HCT116 (cell line): ENCODE data around the gene MORN1. TPM values are rescaled to one million over a fixed set of nuclear protein-coding genes. Genes with fewer than 3 reads are reported as not detected.

Experiments
- ATAC-seq: fragments of 200-7000 bp; cut with Tn5 transposase; 2 replicates; pipeline ENCODE4 v1.9.1; 2020; ENCODE audit warnings: mild to moderate bottlenecking, moderate library complexity
- BruUV-seq: library from RNA; stranded (reverse); fragments of 400-500 nt; replicated peaks from 2 replicates; lab custom pipeline; 2021; lab: Mats Ljungman, UMichigan
- CTCF ChIA-PET: fragments of 300-600 bp; sonication (Branson Sonifier 250); formaldehyde crosslinking; loops from one replicate; lab custom pipeline; 2021; ENCODE audit warnings: antibody characterized with exemption; lab: Charles Lee
- POLR2A ChIA-PET: fragments of 300-600, 350-600 bp; sonication (Branson Sonifier 250); formaldehyde crosslinking; loops from one replicate; lab custom pipeline; 2021; ENCODE audit warnings: antibody characterized with exemption; lab: Charles Lee
- RAD21 ChIA-PET, 2 experiments: fragments of 300-600 bp; sonication (Branson Sonifier 250); formaldehyde crosslinking; loops; one replicate each; lab custom pipeline; 2023; ENCODE audit warnings: low total read pairs in 2 of 2; ENCODE audit not compliant: uncharacterized antibody in 2 of 2, unreplicated experiment in 2 of 2, low non-redundant PET in 1 of 2; lab: Charles Lee
- DNase-seq: peaks from one replicate; pipeline ENCODE4 v3.0.0-alpha.2; 2010; ENCODE audit warnings: low read depth, low spot score
- H2AFZ ChIP-seq: fragments of 200-600 bp; shearing (Covaris generic), sonication (generic); 2 replicates; pipeline ENCODE4 v1.6.1; 2017; ENCODE audit warnings: low read depth, mixed run types, mixed read lengths, antibody characterized with exemption, low read length; ENCODE audit not compliant: poor library complexity, severe bottlenecking
- H3K27ac ChIP-seq: 2 replicates; pipeline ENCODE4 v1.5.1; 2012; ENCODE audit warnings: low read depth, low read length
- H3K27me3 ChIP-seq: fragments of 200-600 bp; sonication (generic); 2 replicates; pipeline ENCODE4 v1.6.1; 2016; ENCODE audit warnings: mixed run types, low read length, mixed read lengths; ENCODE audit not compliant: insufficient read depth
- H3K36me3 ChIP-seq, 2 experiments: fragments of 200-500 bp in 1 of 2; fragments of 200-600 bp in 1 of 2; sonication (Bioruptor generic) in 1 of 2; sonication (generic) in 1 of 2; 2 replicates each; pipeline versions ENCODE4 v1.5.1 to v1.6.1; 2014 to 2016; ENCODE audit warnings: low read length in 2 of 2, inconsistent platforms in 1 of 2, mixed read lengths in 1 of 2, mixed run types in 1 of 2; ENCODE audit not compliant: insufficient read depth in 2 of 2, control insufficient read depth in 1 of 2
- H3K4me1 ChIP-seq, 2 experiments: fragments of 200-600 bp in 1 of 2; sonication (generic) in 1 of 2; 2 replicates each; pipeline versions ENCODE4 v1.5.1 to v1.6.1; 2012 to 2017; ENCODE audit warnings: low read length in 2 of 2, inconsistent platforms in 1 of 2, mild to moderate bottlenecking in 1 of 2, mixed read lengths in 1 of 2, mixed run types in 1 of 2, moderate library complexity in 1 of 2; ENCODE audit not compliant: insufficient read depth in 2 of 2, control insufficient read depth in 1 of 2
- H3K4me2 ChIP-seq: fragments of 200-600 bp; sonication (generic); 2 replicates; pipeline ENCODE4 v1.6.1; 2017; ENCODE audit warnings: mixed run types, low read length, mixed read lengths
- H3K4me3 ChIP-seq, 2 experiments: fragments of 200-600 bp in 1 of 2; sonication (generic) in 1 of 2; replicated peaks in 1 of 2; 2 replicates each; pipeline ENCODE4 v1.5.1; 2011 to 2016; ENCODE audit warnings: low read length in 2 of 2, control low read depth in 1 of 2, low read depth in 1 of 2, mild to moderate bottlenecking in 1 of 2, mixed read lengths in 1 of 2, mixed run types in 1 of 2
- H3K79me2 ChIP-seq: fragments of 200-600 bp; sonication (generic); 2 replicates; pipeline ENCODE4 v1.6.1; 2017; ENCODE audit warnings: mild to moderate bottlenecking, mixed run types, low read length, moderate library complexity, mixed read lengths; ENCODE audit not compliant: insufficient read depth
- H3K9ac ChIP-seq: fragments of 200-600 bp; sonication (generic); 2 replicates; pipeline ENCODE4 v1.6.1; 2016; ENCODE audit warnings: low read length, mixed read lengths
- H3K9me2 ChIP-seq: fragments of 200-600 bp; sonication (generic), shearing (Covaris generic); 2 replicates; pipeline ENCODE4 v1.6.1; 2017; ENCODE audit warnings: mixed run types, mild to moderate bottlenecking, moderate library complexity; ENCODE audit not compliant: insufficient read depth
- H3K9me3 ChIP-seq, 2 experiments: fragments of 200-500 bp in 1 of 2; fragments of 200-600 bp in 1 of 2; sonication (Bioruptor generic) in 1 of 2; sonication (generic) in 1 of 2; 2 replicates each; pipeline ENCODE4 v1.6.1; 2014 to 2017; ENCODE audit warnings: low read length in 2 of 2, mixed read lengths in 2 of 2, inconsistent platforms in 1 of 2, low read depth in 1 of 2, mild to moderate bottlenecking in 1 of 2, mixed run types in 1 of 2, moderate library complexity in 1 of 2; ENCODE audit not compliant: control insufficient read depth in 1 of 2, insufficient read depth in 1 of 2
- H4K20me1 ChIP-seq: fragments of 200-600 bp; sonication (generic), shearing (Covaris generic); 2 replicates; pipeline ENCODE4 v1.6.1; 2017; ENCODE audit warnings: mixed run types, mild to moderate bottlenecking, moderate library complexity; ENCODE audit not compliant: insufficient read depth
- CTCF ChIP-seq, 3 experiments: fragments of 200-600 bp in 1 of 3; sonication (generic) in 1 of 3; IDR thresholded peaks in 2 of 3; conservative IDR thresholded peaks in 1 of 3; 2 replicates each; pipeline ENCODE4 v1.5.1; 2012 to 2017; ENCODE audit warnings: low read depth in 2 of 3, low read length in 2 of 3, antibody characterized with exemption in 1 of 3, borderline replicate concordance in 1 of 3, control low read depth in 1 of 3, mild to moderate bottlenecking in 1 of 3, mixed read lengths in 1 of 3, mixed run types in 1 of 3, moderate library complexity in 1 of 3; ENCODE audit not compliant: insufficient read depth in 1 of 3
- EGR1 ChIP-seq: IDR thresholded peaks from 2 replicates; pipeline ENCODE4 v1.6.1; 2012; ENCODE audit warnings: low read depth
- EZH2 ChIP-seq: fragments of 200-600 bp; sonication (generic); IDR thresholded peaks from 2 replicates; pipeline ENCODE4 v1.6.1; 2017; ENCODE audit warnings: antibody characterized with exemption, mixed run types
- EZH2phosphoT487 ChIP-seq: fragments of 200-600 bp; IDR thresholded peaks from 2 replicates; pipeline ENCODE4 v1.6.1; 2018; ENCODE audit warnings: antibody characterized with exemption, borderline replicate concordance
- JUND ChIP-seq: IDR thresholded peaks from 2 replicates; pipeline ENCODE4 v1.6.1; 2012
- MAX ChIP-seq: IDR thresholded peaks from 2 replicates; pipeline ENCODE4 v1.6.1; 2012
- POLR2A ChIP-seq: IDR thresholded peaks from 2 replicates; pipeline ENCODE4 v1.7.0; 2011; ENCODE audit warnings: borderline replicate concordance; ENCODE audit not compliant: insufficient read depth, insufficient read length; ENCODE audit errors: extremely low read depth
- POLR2AphosphoS5 ChIP-seq: IDR thresholded peaks from 2 replicates; pipeline ENCODE4 v1.6.1; 2011; ENCODE audit warnings: mild to moderate bottlenecking, low read depth, low read length, moderate library complexity
- SP1 ChIP-seq: IDR thresholded peaks from 2 replicates; pipeline ENCODE4 v1.6.1; 2012; ENCODE audit warnings: low read depth
- SRF ChIP-seq: IDR thresholded peaks from 2 replicates; pipeline ENCODE4 v1.6.1; 2012; ENCODE audit warnings: low read depth
- TCF7L2 ChIP-seq: IDR thresholded peaks from 2 replicates; pipeline ENCODE4 v1.7.0; 2011; ENCODE audit warnings: borderline replicate concordance, inconsistent platforms; ENCODE audit not compliant: insufficient read depth, insufficient read length; ENCODE audit errors: extremely low read depth
- YY1 ChIP-seq: IDR thresholded peaks from 2 replicates; pipeline ENCODE4 v1.6.1; 2011; ENCODE audit warnings: low read length, low read depth, moderate library complexity, mild to moderate bottlenecking; ENCODE audit not compliant: insufficient replicate concordance; ENCODE audit errors: extremely low read depth
- ZBTB33 ChIP-seq: IDR thresholded peaks from 2 replicates; pipeline ENCODE4 v1.6.1; 2011; ENCODE audit warnings: mild to moderate bottlenecking, low read length, moderate library complexity; ENCODE audit not compliant: insufficient replicate concordance; ENCODE audit errors: extremely low read depth
- ZNF274 ChIP-seq: fragments of 200-500 bp; sonication (Bioruptor generic); IDR thresholded peaks from 2 replicates; pipeline ENCODE4 v1.6.1; 2014; ENCODE audit warnings: mild to moderate bottlenecking, low read depth, low read length, inconsistent platforms
- intact Hi-C: fragments of 100-400 bp; cut with micrococcal nuclease; formaldehyde crosslinking; loops from 2 replicates; pipeline ENCODE4 v1.10.0; 2022
- total RNA-seq: library from RNA; stranded (reverse); gene quantifications from one replicate; pipeline ENCODE4 v1.2.1, GENCODE V29; 2021; ENCODE audit not compliant: unreplicated experiment

Gene MORN1
- total RNA-seq, 1 experiment from 2014 or later = 21.4 TPM

GRCh38 chr1:2358072-2358471 lies 33.3 kb downstream of the MORN1 start:
- H3K9me2 ChIP-seq = no peaks in the 10 kb centered on the region
- H4K20me1 ChIP-seq = no peaks in the 10 kb centered on the region
- H3K27ac ChIP-seq = no peak overlapping the region
- H3K36me3 ChIP-seq = no peaks in the 10 kb centered on the region
- no peaks in the 10 kb centered on the region for H3K27me3 ChIP-seq
- ATAC-seq (no peak), DNase-seq (no peak)
- ChIA-PET POLR2A (no interaction called here), RAD21 (no interaction called here), CTCF (no interaction called here)
- no peak overlapping the region for H3K4me2 ChIP-seq
- no peaks in the 10 kb centered on the region for H3K79me2 ChIP-seq
- no TSS peak for BruUV-seq
- intact Hi-C loops = no loop called here
- no peak overlapping the region for H2AFZ ChIP-seq
- H3K4me3 ChIP-seq = no peak overlapping the region
- no peak for TF ChIP-seq TCF7L2
- TF ChIP-seq EZH2phosphoT487 = no peak
- TF ChIP-seq EGR1 = no peak
- no peak overlapping the region for H3K9ac ChIP-seq
- H3K9me3 ChIP-seq = no peaks in the 10 kb centered on the region
- H3K4me1 ChIP-seq = peaks cover 13 to 15% of the 10 kb centered on the region in 2 experiments; a peak in 3 of 4 replicates

- Histone ChIP-seq H3K9ac (no peak overlapping the region), H3K4me1 (peaks cover 13 to 15% of the 10 kb centered on the region in 2 experiments; a peak in 3 of 4 replicates), H3K9me3 (no peaks in the 10 kb centered on the region), H3K27me3 (no peaks in the 10 kb centered on the region), H3K79me2 (no peaks in the 10 kb centered on the region), H3K36me3 (no peaks in the 10 kb centered on the region), H2AFZ (no peak overlapping the region), H4K20me1 (no peaks in the 10 kb centered on the region), H3K9me2 (no peaks in the 10 kb centered on the region), H3K4me2 (no peak overlapping the region), H3K4me3 (no peak overlapping the region), H3K27ac (no peak overlapping the region)
- RAD21 ChIA-PET = no interaction called here
- POLR2A ChIA-PET = no interaction called here
- ATAC-seq = no peak
- CTCF ChIA-PET = no interaction called here
- no TSS peak for BruUV-seq
- DNase-seq = no peak
- intact Hi-C loops = no loop called here
- no peak for TF ChIP-seq MAX
- TF ChIP-seq SP1 = no peak
- TF ChIP-seq EZH2 = no peak
- TF ChIP-seq EGR1 = no peak
- no peak for TF ChIP-seq EZH2phosphoT487
- TF ChIP-seq CTCF (IDR thresholded peaks at IDR 0.05 in 2 of 3, conservative IDR thresholded peaks at IDR 0.05 in 1 of 3; ENCODE audit: borderline replicate concordance in 1 of 3, insufficient read depth in 1 of 3, low read depth in 2 of 3, low read length in 2 of 3) = no peak
- no peak for TF ChIP-seq SRF
- TF ChIP-seq YY1 = no peak
- no peak for TF ChIP-seq POLR2A
- no peak for TF ChIP-seq JUND
- TF ChIP-seq TCF7L2 = no peak
- no peak for TF ChIP-seq POLR2AphosphoS5
- no peak for TF ChIP-seq ZNF274
- no peak for TF ChIP-seq ZBTB33
These were observed 34.2 kb downstream of the MORN1 start for GRCh38 chr1:2356911-2357845.
